ENCODE measurements around the gene PDE6G. TPM values are rescaled to one million over a fixed set of nuclear protein-coding genes. Genes with fewer than 3 reads are reported as not detected.

The PDE6G gene
- total and polyA plus RNA-seq, 2 experiments from 2014 or later: 0.37 to 0.87 TPM

DNA sequence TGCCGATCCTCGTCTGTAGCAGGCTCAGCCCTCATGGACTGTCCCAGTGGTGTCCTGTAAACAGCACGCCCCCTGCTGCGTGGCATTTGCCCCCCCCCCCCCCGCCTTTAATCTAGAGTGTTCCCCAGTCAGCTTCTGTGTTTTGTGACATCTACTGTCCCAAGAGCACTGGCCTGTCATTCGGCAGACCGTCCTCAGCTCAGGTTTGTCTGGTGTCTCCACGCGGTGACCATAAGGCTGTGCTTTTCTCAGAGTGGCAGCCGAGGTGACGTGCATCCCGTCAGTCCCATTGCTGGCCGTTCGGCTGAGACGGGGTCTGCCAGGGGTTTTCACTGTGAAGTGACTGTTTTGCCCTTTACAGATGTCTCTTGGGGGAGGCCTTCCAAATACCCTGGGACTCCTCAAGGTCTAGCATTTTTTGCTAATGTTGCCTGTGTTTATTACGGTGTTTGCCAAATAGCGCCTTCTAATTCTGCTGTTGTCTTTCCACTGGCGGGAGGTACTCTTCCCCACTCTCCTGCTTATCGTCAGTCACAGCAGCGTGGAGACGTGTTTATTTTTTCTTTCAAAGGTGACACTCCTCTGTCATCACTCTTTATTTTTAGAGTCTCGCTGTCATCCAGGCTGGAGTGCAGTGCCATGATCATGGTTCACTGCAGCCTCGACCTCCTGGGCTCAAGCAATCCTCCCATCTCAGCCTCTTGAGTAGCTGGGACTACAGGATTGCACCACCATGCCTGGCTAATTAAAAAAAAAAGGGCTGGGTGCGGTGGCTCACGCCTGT is 41.1 kb upstream of the PDE6G start:
- peaks cover 11% of the 10 kb centered on the region for H3K4me1 ChIP-seq (ENCODE audit: insufficient read depth)
- H3K79me2 ChIP-seq: peaks cover 57% of the 10 kb centered on the region
- H3K27ac ChIP-seq: no peak overlapping the region
- no peaks in the 10 kb centered on the region for H3K36me3 ChIP-seq (replicated peaks; ENCODE audit: insufficient read depth, low read depth)
- TF ChIP-seq, protein P1, sequence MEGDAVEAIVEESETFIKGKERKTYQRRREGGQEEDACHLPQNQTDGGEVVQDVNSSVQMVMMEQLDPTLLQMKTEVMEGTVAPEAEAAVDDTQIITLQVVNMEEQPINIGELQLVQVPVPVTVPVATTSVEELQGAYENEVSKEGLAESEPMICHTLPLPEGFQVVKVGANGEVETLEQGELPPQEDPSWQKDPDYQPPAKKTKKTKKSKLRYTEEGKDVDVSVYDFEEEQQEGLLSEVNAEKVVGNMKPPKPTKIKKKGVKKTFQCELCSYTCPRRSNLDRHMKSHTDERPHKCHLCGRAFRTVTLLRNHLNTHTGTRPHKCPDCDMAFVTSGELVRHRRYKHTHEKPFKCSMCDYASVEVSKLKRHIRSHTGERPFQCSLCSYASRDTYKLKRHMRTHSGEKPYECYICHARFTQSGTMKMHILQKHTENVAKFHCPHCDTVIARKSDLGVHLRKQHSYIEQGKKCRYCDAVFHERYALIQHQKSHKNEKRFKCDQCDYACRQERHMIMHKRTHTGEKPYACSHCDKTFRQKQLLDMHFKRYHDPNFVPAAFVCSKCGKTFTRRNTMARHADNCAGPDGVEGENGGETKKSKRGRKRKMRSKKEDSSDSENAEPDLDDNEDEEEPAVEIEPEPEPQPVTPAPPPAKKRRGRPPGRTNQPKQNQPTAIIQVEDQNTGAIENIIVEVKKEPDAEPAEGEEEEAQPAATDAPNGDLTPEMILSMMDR (IDR thresholded peaks at IDR 0.05; ENCODE audit: poor library complexity): no peak
- TF ChIP-seq EZH2 (IDR thresholded peaks at IDR 0.05; ENCODE audit: borderline replicate concordance) (no peak), EZH2phosphoT487 (IDR thresholded peaks at IDR 0.05; ENCODE audit: low read depth, severe bottlenecking, unreplicated experiment) (no peak)
- no peaks in the 10 kb centered on the region for H3K27me3 ChIP-seq
- no peak for DNase-seq (ENCODE audit: low spot score)
- H4K20me1 ChIP-seq (ENCODE audit: insufficient read depth, poor library complexity, severe bottlenecking): peaks cover 16% of the 10 kb centered on the region
- no peak overlapping the region for H3K4me2 ChIP-seq
- H3K4me3 ChIP-seq: no peak overlapping the region
- H3K9me2 ChIP-seq (replicated peaks; ENCODE audit: insufficient read depth): no peaks in the 10 kb centered on the region
- no peaks in the 10 kb centered on the region for H3K9me3 ChIP-seq (ENCODE audit: low read depth)
- 91% methylated on average over 24 of the region's 25 CpGs for WGBS (ENCODE audit: low lambda C conversion rate, missing lambda C conversion rate)
- no peak overlapping the region for H2AFZ ChIP-seq

DNA sequence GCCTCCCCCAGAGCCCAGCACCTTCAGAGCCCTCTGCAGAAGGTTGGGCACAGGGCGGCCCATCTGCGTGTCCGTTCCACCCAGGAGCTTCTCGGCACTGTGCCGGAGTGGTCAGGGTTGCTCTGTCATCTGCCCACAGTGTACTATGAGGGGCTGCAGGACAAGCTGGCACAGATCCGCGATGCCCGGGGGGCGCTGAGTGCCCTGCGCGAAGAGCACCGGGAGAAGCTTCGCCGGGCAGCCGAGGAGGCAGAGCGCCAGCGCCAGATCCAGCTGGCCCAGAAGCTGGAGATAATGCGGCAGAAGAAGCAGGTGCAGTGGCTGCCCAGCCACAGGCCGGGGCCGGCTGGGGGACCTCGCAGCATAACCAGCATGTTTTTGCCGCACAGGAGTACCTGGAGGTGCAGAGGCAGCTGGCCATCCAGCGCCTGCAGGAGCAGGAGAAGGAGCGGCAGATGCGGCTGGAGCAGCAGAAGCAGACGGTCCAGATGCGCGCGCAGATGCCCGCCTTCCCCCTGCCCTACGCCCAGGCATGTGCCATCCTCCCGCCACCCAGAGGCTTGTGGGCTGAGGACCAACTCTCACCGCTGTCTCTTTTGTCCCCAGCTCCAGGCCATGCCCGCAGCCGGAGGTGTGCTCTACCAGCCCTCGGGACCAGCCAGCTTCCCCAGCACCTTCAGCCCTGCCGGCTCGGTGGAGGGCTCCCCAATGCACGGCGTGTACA is 40.0 kb upstream of the PDE6G start:
- no peaks in the 10 kb centered on the region for H3K36me3 ChIP-seq (replicated peaks; ENCODE audit: insufficient read depth, low read depth)
- TF ChIP-seq, protein P1 (IDR thresholded peaks at IDR 0.05; ENCODE audit: poor library complexity): no peak
- no peak for TF ChIP-seq EZH2 (IDR thresholded peaks at IDR 0.05; ENCODE audit: borderline replicate concordance)
- TF ChIP-seq EZH2phosphoT487 (IDR thresholded peaks at IDR 0.05; ENCODE audit: low read depth, severe bottlenecking, unreplicated experiment): no peak
- H3K79me2 ChIP-seq: peaks cover 48% of the 10 kb centered on the region

DNA sequence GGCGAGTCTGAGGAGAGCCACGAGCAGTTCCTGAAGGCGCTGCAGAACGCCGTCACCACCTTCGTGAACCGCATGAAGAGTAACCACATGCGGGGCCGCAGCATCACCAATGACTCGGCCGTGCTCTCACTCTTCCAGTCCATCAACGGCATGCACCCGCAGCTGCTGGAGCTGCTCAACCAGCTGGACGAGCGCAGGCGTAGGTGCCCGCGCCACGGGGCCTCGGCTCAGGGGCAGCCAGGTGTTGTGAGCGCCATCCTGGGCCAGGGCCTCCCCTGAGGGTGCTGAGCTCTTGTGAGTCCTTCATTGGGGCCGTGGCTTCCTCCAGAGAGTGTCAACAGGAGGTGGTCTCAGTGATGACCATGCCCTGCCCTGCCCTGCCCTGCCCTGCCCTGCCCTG is 39.5 kb upstream of the PDE6G start:
- H3K27me3 ChIP-seq: no peaks in the 10 kb centered on the region
- H3K36me3 ChIP-seq (replicated peaks; ENCODE audit: insufficient read depth, low read depth): no peaks in the 10 kb centered on the region
- no peak overlapping the region for H3K4me2 ChIP-seq
- H3K4me3 ChIP-seq: no peak overlapping the region
- TF ChIP-seq, protein P1 (IDR thresholded peaks at IDR 0.05; ENCODE audit: poor library complexity): no peak
- TF ChIP-seq EZH2 (IDR thresholded peaks at IDR 0.05; ENCODE audit: borderline replicate concordance): no peak
- TF ChIP-seq EZH2phosphoT487 (IDR thresholded peaks at IDR 0.05; ENCODE audit: low read depth, severe bottlenecking, unreplicated experiment): no peak
- H2AFZ ChIP-seq: no peak overlapping the region
- H3K4me1 ChIP-seq (ENCODE audit: insufficient read depth): no peaks in the 10 kb centered on the region
- WGBS (ENCODE audit: low lambda C conversion rate, missing lambda C conversion rate): 95% methylated on average over 14 of the region's 22 CpGs
- no peaks in the 10 kb centered on the region for H3K9me2 ChIP-seq (replicated peaks; ENCODE audit: insufficient read depth)
- no peak for DNase-seq (ENCODE audit: low spot score)
- H4K20me1 ChIP-seq (ENCODE audit: insufficient read depth, poor library complexity, severe bottlenecking): peaks cover 6% of the 10 kb centered on the region
- H3K79me2 ChIP-seq: peaks cover 42% of the 10 kb centered on the region
- no peak overlapping the region for H3K27ac ChIP-seq
- no peaks in the 10 kb centered on the region for H3K9me3 ChIP-seq (ENCODE audit: low read depth)

More for the DNA sequence above, 40.0 kb upstream of the PDE6G start:
- Histone ChIP-seq H3K4me2 (no peak overlapping the region), H4K20me1 (ENCODE audit: insufficient read depth, poor library complexity, severe bottlenecking) (peaks cover 11% of the 10 kb centered on the region), H2AFZ (no peak overlapping the region), H3K9me2 (replicated peaks; ENCODE audit: insufficient read depth) (no peaks in the 10 kb centered on the region), H3K27me3 (no peaks in the 10 kb centered on the region), H3K9me3 (ENCODE audit: low read depth) (no peaks in the 10 kb centered on the region), H3K4me3 (no peak overlapping the region), H3K4me1 (ENCODE audit: insufficient read depth) (peaks cover under 1% of the 10 kb centered on the region), H3K27ac (no peak overlapping the region)
- no peak for DNase-seq (ENCODE audit: low spot score)
- WGBS (ENCODE audit: low lambda C conversion rate, missing lambda C conversion rate): 98% methylated on average over 39 of the region's 40 CpGs

Measured in hepatocyte (in vitro differentiated cells).